HG02943 (cell line): ENCODE results near the gene OOEP.

ENCODE experiments used
- ATAC-seq: cut with Tn5 transposase; IDR thresholded peaks from one replicate; pipeline ENCODE4 v1.9.1; 2021; ENCODE audit warnings: mild to moderate bottlenecking, low read depth, moderate library complexity; ENCODE audit not compliant: unreplicated experiment

OOEP gene

DNA sequence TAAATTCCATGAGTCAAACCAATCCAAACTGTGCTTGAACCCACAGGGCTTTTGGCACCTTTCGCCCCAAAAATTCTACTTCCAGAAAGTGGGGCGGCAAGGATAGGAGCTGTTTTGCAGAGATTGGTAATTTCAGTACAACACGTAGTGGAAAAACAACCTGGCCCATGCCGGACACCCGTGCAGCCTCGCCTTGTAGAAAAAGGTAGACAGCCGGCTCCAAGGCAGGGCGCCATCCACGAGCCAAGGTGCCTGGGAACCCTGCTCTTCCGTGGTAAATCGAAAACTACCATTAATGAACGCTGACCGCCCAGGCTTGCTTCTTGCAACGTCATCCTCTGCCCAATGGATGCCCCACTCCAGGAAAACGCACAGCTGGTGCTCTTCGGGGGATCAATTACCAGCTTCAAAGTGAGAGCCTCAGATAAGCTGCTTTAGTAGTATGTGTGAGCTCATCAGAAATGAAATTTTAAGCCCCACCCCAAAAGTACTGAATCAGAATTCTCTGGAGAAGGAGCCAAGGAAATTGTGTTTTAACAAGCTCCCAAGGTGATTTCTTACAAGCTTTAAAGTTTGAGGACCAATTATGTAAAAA lies 1.8 kb downstream of the OOEP start:
- no peak for ATAC-seq

- no peak for ATAC-seq
These were observed 5.1 kb downstream of the OOEP start for GRCh38 chr6:73364549-73364948.

DNA sequence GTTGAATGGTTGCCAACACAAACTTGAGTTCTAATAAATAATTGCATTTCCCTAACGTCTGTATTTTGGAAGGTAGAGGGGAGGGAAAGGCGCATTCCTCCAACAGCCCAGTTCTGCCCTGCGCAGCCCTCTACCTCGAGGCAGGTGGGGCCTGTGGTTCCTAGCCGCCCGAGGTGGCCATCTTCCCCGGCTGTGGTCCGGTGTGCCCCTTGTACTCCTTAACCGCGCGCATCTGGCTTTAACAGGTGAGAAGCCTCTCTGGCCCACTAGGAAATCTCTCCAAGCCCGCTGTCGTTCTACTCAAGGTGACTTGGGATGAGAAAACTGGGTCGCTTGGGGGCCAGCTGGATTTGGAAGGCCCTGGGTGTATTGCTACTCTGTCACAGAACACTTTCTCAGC lies 5.6 kb downstream of the OOEP start:
- no peak for ATAC-seq

DNA sequence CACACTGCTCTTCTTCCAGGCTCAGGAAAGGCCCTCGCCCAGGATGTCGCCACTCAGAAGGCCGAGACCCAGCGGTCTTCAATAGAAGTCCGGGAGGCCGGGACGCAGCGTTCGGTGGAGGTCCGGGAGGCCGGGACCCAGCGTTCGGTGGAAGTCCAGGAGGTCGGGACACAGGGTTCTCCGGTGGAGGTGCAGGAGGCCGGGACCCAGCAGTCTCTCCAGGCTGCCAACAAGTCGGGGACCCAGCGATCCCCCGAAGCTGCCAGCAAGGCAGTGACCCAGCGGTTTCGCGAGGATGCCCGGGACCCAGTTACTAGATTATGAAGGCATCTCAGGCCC lies 6.2 kb downstream of the OOEP start:
- no peak for ATAC-seq

DNA sequence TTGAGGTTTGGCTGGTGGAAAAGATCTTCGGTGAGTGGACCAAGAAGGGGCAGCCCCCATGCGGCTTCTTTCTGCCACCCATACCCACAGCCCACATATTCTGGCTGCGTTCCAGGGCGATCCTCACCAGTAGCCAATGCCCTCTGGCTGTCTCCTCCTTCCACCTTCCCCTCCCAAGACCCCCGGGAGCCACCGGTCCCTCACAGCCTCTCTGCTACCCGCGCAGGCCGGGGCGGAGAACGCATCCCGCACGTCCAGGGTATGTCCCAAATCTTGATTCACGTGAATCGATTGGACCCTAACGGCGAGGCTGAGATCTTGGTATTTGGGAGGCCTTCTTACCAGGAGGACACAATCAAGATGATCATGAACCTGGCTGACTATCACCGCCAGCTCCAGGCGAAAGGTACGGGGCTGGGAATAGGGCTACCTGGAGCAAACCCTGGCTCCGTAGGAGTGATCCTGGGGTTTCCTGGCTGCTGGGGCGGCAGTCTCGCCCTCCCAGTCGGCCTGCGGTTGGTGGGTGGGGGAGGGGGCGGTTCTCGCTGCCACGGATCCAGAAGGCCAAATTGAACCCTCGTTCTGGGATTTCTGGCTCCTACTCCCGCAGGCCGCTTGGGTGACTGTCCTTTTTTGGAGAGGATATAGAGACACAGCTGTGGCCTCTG lies 6.7 kb downstream of the OOEP start:
- no peak for ATAC-seq

DNA sequence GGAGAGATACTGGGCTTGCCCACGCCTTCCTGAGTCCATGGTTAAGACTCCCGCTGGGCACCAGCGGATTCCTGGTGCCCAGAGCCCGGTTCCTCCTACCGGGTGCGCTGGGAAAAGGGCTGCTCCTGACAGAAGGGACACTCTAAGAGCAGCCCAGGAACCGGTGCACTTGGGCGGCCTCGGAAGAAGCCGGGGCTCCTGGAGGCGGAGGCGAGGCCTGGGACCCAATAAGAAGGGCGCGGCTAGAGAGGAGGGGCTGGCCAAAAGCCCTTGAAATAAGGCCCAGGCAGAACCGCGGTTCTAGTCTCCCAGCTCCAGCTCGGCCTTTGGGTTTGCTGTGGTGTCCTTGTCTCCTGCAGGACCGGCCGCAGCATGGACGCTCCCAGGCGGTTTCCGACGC lies 7.3 kb downstream of the OOEP start, which contains the start of gene KHDC3L:
TSS of gene KHDC3L (plus strand) at position 301 of the 400 bp plus-strand sequence. CDS start at position 373, 72 bp downstream.
- no peak for ATAC-seq

GRCh38 chr6:73353636-73354593 lies 15.8 kb downstream of the OOEP start, which contains the start of gene DPPA5:
TSS of gene DPPA5 (minus strand) at chr6:73354276. CDS start at chr6:73354225, 51 bp downstream.
- no peak for ATAC-seq

GRCh38 chr6:73349311-73349710 lies 20.4 kb downstream of the OOEP start:
- no peak for ATAC-seq

- ATAC-seq = no peak
These were observed 21.0 kb downstream of the OOEP start for GRCh38 chr6:73348550-73349204.

DNA sequence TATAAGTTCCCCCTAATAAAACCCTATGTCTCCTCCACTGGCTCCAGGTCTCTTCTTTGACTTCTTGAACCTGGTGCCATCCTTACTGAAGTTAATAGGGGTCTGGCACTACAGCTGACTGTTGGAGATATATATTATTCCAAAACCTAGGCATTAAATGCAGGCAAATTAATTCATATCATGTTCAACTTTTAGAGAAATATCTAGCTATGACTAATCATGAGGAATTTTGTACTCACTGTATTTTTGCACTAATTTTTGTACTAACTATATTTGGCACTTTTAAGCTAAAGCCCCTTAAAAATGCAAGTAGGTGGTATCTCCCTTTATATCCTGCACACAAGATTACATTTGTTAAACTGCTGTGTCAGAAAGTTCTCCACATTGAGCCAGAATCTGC lies 26.5 kb downstream of the OOEP start:
- no peak for ATAC-seq

GRCh38 chr6:73342174-73342573 lies 27.5 kb downstream of the OOEP start:
- ATAC-seq = no peak

DNA sequence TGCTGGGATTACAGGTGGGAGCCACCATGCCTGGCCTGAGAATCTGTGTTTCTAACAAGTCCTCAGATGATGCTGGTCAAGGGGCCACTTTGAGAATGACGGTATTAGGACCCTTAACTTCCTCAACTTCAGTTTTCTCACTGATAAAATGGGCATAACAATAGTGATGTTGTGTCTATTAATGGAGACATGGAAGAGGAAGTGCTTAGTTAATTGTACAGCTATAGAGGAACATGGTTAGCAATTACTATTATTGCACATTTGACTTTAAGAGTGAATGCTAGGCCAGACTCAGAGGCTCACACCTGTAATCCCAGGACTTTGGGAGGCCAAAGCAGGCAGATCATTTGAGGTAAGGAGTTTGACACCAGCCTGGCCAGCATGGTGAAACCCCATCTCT lies 28.4 kb downstream of the OOEP start:
- no peak for ATAC-seq

GRCh38 chr6:73340048-73340447 lies 29.6 kb downstream of the OOEP start:
- ATAC-seq = no peak

GRCh38 chr6:73339340-73339739 lies 30.4 kb downstream of the OOEP start:
- ATAC-seq = no peak

DNA sequence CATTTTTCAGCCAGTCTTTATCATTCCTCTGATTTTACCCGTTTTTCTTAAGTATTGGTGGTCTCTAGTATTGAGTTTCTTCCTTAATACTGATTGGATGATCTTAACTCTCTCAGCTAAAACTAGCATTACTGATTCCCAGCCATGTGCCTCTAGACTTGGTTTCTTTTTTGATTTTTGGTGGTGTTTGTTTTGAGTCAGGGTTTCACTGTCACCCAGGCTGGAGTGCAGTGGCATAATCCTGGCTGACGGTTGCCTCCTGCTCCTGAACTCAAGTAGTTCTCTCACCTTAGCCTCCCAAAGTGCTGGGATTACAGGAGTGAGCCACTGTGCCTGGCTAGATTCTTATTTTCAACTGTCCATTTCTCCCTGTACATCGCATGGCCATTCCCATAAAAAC lies 40.5 kb downstream of the OOEP start:
- ATAC-seq = no peak

- ATAC-seq = no peak
These were observed 40.9 kb downstream of the OOEP start for GRCh38 chr6:73328790-73329189.

DNA sequence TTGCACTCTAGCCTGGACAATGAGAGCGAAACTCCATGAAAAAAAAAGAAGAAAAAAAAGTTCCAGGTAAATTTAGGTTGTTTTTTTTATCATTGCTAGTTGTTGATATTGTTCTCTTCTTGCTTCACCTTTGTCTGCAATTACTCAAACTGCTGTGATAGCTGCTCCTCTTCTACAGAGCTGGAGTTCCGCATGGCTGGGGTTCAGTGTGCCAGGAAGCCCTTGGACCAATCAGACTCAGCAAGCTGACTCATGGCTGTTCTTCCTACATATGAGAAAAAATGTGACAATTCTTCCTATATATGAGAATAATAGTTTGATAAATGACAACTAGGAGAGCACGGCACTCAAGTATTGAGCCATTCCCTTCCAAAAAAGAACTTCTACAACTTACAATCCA lies 44.0 kb downstream of the OOEP start:
- no peak for ATAC-seq

DNA sequence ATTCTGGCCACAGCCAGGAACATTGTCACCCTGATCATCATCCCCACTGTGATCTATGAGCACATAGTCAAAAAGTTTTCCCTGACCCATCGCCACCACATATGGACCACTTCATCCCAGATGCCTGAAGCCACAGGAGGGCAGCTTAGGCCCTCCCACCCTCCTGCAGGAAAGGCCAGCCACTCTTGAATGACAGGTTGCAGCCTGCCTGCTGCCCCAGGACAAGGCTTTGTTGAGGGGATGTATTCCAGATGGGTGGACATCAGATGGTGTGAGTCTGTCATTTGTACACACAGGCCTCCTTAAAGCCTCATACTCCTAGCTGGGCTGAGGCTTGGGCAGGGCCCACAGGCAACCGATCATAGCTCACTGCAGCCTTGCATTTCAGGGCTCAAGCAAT lies 46.4 kb downstream of the OOEP start:
- ATAC-seq = no peak
